ENCODE results near the gene RNU5B-1.

RNU5B-1 gene

DNA sequence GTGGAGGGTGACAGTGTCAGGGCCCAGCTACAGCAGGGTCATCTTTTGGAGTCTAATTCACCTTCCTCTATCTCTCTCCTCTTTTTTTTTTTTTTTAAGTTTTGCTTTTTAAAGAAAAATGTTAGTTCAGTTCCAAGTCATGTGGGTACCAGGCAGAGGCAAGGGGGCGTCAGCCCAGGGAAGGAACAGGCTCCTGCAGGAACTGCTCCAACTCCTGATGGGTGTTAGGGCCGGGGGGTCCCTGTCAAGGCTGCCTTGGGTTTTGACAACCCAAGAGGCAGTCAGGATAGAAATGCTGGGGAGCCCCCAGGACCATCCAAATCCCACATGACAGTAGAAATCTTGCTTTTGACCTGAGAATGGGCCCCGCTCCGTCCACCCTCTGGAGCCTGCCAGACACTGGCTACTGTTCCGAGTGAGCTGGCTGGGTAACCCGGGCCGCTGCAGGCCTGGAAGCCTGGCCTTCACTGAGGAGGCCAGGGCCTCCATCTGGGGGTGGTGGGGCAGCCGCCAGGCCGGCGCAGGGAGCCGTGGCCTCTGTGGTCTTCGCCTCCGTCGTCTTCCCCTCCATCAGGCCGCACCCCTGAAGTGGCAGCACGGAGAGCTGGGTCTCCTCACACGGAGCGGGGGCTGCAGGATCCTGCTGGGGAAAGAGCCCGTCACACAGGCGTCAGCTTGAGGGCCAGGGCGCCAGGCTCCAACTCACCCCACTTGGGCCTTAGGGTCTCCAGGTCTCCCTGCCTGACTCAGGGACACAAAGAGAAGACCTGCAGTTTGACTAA, 24.2 kb downstream of the RNU5B-1 start:
- DNase-seq (ENCODE audit: low spot score), result no peak

DNA sequence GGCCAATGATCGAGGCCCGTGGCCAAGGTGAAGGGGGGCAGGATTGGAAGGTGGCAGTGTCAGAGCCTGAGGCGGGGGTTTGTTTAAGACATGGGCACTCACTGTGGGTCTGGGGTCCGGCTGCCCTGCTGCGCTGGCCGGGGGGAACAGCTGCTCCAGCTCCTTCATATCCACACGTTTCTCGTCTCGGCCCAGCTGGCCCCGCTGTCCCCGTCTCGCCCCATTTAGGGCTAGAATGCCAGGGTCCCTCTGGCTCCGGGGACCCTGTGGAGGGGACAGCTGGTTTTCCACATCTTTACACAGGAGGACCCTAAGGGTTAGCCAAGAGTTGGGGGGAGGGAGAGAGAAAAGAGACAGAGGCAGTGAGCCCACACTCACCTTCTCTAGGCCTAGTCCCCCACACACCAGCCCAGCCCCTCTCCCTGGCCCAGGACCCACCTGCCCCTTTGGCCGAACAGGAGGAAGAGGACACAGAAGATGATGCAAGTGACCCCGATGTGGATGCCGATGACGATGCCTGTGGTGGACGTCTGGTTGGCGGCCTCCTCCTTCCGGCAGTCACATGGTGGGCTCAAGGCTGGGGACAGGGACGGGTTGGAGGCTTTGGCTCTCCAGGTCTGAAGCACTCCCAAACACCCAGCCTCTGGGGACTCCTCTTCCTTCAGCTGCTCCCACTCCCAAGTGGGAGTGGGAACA, 25.0 kb downstream of the RNU5B-1 start:
- DNase-seq (ENCODE audit: low spot score), result no peak

- DNase-seq (ENCODE audit: low spot score), result no peak
Observed at GRCh38 chr15:65329984-65330735, 25.7 kb downstream of the RNU5B-1 start.

DNA sequence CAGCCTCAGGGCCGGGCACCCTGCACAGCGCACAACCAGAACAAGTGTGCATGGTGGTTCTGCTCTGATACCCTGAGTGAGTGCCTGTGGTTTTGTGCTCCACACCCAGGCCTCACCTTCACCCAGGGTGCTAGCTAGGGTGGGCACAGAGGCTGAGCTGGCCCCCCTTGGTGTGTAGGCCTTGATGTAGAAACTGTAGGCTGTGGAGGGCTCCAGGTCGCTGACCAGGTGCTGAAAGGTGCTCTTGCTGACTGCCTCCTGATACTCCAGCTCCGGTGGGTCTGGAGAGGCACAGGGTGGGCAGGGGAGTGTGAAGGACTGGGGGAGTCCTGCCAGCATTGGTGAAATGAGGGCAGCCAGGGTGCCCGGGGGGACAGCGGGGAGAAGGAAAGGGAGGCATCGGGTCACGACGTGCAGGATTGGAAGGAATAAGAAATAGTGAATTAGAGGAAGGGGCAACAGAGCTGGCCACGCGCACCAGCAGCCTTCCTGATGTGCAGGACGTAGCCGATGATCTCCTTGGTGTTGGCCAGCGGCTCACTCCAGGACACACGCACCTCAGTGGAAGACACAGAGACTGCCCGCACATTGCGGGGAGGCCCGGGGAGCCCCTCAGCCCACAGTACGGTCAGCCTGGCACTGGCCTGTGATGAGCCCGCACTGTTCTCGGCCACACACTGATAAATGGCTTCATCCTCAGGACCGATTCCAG, 26.6 kb downstream of the RNU5B-1 start:
- DNase-seq (ENCODE audit: low spot score), result no peak

DNA sequence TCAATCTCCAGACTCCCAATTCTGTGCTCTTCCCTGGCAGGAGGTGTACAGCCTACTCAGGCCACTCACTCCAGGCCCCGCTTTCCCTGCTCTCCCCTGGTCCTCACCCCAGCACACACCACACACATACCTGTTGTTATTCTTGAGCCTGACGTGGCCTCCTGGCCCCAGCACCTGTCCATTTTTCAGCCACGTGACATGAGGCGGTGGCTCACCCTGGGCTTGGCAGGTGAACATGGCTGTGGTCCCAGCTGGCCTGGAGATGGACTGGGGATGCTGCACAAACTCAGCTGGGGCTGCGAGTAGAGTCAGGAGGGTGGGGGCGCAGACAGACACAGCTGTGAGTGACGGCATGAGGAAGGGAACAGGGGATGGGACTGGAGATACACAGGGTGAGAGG, 27.3 kb downstream of the RNU5B-1 start:
- no peak for DNase-seq (ENCODE audit: low spot score)

DNA sequence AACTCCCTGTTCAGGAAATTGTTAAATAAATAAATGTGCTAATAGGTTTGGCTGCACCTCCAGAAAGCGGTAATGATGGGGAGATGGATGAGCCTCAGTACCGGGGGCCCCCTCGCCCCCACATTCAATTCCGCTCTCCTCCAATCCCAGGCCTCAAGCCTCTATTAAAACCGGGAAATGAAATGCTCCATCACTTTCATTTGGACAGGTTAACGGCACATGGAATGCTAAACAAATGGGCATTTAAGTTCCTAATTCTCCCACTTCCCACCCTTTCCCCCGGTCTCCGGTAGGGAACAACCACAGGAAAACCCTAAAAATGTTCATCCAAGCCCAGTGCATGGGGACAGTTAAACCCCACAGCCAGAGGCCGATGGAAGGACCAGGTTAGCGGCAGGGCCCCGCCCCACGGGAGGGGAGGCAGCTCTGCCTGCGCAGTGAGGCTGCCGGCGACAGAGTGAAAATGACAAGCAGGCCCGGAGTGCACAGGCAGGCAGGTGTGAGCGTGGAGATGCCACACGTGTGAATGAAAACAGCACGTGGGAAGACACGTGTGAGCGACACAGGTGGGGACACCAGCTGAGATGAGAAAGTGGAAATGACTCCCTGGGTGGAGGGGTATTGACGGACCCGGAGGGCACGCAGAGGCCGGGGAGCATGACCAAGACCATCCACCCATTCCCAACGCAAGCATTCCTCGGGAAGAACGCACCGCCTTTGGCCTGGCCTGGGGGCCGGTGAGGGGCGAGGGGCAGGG, 28.1 kb downstream of the RNU5B-1 start:
- no peak for DNase-seq (ENCODE audit: low spot score)

DNA sequence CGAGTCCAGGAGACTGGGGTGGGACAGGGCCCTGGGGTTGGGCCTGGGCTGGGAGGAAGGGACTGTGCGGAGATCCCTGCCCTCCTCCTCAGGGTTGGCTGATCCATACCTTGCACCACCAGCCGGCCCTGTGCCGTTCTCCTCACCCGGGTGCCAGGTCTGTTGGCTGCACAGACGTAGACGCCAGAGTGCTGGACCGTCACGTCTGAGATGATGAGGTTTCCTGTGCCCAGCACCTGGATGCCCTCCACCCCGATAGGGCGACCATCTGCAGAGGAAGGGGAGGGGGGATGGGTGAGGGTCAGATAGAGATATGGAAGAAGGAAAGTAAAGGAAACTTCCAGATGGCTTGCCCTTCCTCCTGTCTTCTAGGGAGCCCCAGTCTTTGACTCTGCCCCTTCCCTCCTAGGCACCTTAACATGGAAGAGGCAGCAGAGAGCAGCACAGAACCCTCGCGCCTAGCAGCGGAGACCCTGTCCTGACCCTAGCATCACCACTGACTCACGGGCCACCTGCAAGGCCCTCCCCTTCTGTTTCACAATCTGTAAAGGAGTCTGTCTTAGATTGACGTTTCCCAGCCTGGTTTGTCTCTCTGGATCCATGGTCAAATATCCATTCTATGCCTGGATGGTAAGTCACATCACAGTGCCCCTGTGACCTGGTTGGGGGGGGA, 28.8 kb downstream of the RNU5B-1 start:
- DNase-seq (ENCODE audit: low spot score), result no peak

- DNase-seq (ENCODE audit: low spot score), result no peak
Observed at GRCh38 chr15:65333856-65334255, 29.4 kb downstream of the RNU5B-1 start.

GRCh38 chr15:65334586-65335231, 30.2 kb downstream of the RNU5B-1 start:
- DNase-seq (ENCODE audit: low spot score), result no peak

DNA sequence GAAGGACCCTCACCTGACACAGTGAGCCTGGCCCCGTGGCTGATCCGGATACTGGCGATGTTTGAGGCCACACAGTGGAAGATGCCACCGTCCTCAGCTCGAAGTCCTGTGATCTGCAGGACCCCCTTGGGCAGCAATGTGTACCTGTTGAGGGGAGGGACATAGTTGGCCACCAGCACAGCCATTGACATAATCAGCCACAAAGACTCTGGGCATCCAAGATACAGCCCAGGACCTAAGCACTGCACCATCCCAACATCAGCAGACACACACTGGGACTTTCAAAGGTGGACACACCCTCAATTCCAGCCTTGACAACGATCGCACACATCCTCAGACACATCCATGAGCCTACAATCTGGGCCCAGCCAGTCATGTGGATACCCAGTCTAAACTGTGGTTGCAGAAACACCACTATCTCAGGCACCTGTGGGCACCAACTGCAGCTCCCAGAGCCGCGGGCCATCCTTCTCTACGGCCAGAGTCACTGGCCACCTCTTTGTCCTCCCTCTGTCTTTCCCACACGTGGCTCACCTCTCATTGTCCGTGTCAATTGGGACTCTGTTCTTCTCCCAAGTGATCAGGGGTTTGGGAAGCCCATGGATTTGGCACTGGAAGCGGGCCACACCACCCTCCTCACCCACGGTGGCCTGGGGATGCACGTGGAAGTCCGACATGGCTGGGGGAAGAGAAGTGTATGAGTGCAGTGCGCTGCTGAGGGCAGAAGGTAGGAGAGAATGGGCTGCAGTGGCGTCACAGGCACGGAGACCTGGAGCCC, 31.0 kb downstream of the RNU5B-1 start:
- DNase-seq (ENCODE audit: low spot score), result no peak

DNA sequence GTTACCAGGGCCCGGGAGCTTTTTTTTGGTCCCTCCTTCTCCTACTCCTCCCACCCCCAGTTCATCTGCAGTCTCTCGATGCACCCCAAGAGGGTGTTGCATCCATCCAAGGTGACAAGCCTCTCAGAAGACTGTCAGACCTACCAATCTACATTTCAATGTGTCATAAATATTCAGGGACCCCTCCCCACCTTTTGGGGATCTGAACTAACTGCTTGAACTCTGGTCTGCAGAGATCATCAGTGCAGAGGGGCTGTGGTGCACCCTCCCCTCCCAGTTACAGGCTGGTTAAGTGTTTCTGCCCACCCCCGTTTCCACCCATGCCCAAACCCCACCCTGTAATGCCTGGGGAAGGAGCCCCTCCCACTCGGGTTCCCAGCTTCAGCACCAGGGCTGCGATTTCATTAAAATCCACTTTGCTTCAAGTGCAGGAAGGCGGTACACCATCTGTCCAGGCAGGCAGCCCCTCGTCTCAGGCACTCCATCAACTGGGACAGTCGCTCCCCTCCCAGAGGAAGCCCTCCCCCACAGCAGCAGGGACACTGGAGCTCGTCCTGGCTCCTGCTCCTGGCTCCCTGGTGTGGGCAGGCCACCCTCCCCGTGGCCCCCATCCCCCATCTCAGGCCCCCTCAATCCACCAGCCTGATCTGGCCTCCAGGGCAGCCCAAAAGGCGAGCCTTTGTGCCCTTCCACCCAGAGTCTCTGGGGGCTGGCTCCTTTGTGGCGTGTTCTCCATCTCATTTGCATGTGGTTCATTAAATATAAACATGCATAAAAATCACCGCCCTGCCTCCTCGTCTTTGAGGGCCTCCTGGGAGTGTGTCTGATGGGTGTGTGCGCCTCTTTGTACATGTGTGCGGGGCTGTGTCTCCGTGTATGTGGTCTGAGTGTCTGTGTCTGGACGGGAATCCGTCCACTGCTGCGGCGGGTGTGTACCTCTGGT, 32.3 kb downstream of the RNU5B-1 start:
- no peak for DNase-seq (ENCODE audit: low spot score)

GRCh38 chr15:65337436-65338070, 33.1 kb downstream of the RNU5B-1 start:
- no peak for DNase-seq (ENCODE audit: low spot score)

GRCh38 chr15:65338366-65338765, 33.9 kb downstream of the RNU5B-1 start:
- no peak for DNase-seq (ENCODE audit: low spot score)

GRCh38 chr15:65338823-65339222, 34.3 kb downstream of the RNU5B-1 start:
- DNase-seq (ENCODE audit: low spot score), result no peak

DNA sequence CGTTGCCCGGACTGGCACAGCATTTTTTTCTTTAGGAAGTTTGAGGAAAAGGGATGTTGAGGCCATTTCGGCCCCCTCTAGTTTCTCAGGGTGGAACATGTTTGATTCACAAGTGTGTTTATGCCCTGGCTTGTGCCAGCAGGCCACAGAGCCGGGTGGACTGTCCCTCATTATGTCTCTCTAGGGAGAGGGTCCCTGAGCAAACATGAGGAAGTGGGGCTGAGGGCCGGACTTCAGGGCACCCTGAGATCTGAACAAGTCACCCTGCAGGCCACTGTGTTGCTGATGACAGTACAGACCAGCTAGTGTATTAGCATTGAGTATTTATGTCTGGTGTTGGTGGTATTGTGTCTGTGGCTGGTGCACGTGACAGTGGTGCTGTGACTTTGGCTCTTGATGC, 34.9 kb downstream of the RNU5B-1 start:
- DNase-seq (ENCODE audit: low spot score), result no peak

DNA sequence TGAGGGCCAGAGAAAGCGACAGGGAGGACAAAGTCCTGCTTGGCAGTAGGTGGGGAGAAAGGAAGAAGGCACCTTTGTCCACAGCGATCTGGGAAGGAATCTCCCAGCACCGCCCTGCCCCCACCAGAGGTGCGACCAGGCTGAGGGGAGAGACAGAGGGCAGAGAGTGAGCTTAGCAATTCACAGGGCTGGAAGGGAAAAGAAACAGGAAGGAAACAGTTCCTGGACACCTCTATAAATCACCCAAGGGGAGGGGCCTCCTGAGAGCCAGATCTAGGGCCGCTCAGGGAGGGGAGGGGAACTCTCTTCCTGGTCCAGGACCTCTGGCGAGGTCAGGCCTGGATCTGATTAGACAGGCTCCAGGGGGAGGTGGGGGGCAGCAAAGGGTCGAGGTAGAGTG, 35.4 kb downstream of the RNU5B-1 start:
- DNase-seq (ENCODE audit: low spot score), result no peak

DNA sequence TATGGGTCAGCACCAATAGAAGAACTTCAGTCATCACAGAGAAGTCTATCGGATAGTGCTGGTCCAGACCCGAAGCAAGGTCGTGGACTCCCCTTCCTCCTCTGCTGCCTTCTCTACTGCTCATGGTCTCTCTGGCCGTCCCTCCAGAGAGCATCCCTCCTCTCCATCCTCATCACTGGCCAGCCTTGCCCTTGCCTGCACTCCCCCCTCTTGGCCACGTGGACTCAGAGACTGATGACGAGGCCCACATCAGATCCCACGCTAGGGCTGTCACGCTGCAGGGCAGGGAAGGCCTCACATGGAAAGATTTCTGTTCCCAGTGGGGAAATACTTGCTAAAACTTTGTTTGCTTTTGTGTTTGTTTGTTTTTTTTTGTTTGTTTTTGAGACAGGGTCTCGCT, 38.0 kb downstream of the RNU5B-1 start:
- no peak for DNase-seq (ENCODE audit: low spot score)

DNA sequence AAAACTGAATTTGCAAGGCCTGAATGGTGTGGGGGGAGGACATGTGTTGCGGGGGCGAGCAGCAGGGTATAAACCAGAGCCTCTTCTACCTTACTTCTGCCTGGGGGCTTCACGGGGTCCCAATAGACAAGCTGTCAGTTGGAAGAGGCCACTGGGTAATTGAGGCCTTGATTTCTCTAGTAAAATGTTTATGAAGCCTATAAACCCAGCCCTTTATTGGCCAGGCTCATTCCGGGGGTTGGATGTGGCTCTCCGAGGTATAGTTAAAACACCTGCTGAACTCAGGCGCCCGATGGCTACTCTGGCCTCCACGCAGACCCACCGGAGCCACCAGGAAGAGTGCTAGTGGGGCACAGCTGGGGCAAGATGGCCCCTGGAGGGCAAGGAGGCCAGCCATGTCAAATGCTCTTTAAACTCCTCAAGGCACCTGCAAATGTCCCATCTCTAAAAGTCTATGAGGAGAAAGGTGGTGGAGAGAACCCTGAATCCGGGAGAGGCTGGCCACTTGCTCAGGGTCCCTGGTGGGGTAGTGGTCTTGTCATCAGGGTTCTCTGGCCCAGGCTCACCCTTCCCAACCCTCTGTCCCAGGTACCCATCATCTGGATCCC, 39.0 kb downstream of the RNU5B-1 start:
- no peak for DNase-seq (ENCODE audit: low spot score)
